NCI-H524 treated with DMSO at 0.1 percent for 48 hours (cell line): ENCODE results near the gene USP50.
"Not testable (repeated sequence)": the region's sequence is repeated elsewhere in the genome, so short reads cannot be mapped to it uniquely, and the experiment has no call there.

Source experiments
- DNase-seq: peaks from one replicate; lab custom pipeline; 2025; lab: John Stamatoyannopoulos, UW

The USP50 gene

DNA sequence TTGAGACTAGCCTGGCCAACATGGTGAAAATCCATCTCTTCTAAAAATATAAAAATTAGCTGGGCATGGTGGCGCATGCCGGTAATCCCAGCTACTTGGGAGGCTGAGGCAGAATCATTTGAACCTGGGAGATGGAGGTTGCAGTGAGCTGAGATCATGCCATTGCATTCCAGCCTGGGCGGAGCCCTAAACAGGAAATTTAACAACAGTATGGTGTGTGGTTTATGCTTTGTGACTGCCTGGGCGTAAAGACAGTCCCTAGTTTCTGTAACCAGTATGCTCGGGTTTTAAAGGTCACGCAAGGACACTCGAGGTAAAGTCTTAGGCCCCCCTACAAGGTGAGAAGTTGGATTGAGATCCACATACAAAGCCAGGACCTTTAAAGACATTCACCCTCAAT lies 43.3 kb downstream of the USP50 start:
- no peak for DNase-seq

DNA sequence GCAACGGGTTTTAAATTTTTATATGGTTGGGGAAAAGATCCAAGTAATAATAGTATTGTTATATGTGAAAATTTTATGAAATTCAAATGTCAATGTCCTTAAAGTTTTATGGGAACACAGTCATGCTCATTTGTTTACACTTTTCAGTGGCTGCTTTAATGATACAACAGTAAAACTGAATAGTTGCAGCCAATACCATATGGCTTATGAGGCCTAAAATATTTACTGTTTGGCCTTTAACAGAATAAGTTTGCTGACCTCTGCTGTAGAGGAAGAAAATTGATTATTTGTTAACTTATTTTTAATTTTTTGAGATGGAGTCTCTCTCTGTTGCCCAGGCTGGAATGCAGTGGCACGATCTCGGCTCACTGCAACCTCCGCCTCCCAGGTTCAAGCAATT lies 44.7 kb downstream of the USP50 start:
- no peak for DNase-seq

DNA sequence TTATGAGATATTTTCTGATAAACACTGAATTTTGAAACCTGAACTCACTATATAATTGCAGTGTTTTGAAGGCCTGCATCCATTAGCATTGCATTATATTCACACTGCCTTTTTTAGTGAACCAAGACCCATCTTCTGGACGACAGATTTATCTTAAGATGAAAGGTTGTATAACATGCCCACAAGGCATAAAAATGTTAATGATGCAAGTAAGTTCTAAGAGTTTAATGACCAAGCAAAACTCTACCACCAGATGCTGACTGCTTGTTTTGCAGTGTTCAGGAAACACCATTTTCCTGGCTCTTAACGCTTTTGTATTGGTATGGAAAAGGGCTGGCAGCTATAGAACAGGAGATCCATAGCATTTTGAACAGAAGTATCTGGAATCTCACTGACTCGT lies 46.1 kb downstream of the USP50 start:
- DNase-seq, result no peak

DNA sequence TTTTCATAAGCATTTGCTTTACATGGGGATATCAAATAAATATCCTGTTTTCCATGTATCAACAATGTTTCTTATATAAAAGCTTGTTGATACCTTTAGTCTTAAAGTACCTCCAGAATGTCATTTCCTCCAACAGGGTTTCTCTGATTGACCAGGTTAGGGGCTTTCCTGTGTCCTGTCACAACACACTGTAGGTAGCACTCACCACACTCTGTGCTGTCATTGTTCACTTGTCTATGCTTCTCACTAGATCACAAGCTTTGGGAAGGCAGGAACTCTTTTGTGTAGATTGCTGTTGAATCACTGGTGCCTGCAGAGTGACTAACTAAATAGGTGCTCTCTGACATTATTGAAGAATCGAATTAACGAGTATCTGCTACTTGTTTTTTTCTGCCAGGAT lies 49.8 kb downstream of the USP50 start:
- DNase-seq, result no peak

DNA sequence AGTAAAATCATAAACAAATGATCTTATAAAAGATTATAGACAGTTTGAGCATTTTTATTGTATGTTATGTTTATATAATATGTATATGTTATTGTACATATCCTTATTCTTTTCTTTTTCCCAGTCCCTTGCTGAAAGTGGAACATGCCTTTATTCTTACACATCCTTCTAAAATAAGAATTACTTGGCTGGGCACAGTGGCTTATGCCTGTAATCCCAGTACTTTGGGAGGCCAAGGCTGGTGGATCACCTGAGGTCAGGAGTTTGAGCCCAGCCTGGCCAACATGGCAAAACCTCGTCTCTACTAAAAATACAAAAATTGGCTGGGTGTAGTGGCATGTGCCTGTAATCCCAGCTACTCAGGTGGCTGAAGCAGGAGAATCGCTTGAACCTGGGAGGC lies 51.9 kb downstream of the USP50 start:
- not testable (repeated sequence) for DNase-seq

DNA sequence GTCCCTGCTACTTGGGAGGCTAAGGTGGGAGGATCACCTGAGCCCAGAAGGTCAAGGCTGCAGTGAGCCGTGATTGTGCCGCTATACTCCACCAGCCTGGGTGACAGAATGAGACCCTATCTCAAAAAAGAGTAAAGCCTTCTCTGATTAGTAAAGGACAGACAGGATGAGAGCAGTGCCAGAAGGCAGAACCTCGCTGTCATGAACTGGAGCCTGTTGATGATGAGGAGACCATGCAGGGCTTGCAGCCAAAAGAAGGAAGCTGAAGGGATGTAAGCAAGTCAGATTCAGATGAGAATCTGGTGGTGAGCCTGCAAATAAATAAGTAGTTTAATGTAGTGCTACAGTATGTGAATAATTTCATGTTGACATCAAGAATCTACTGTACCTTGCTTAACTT lies 52.8 kb downstream of the USP50 start:
- DNase-seq, result no peak

DNA sequence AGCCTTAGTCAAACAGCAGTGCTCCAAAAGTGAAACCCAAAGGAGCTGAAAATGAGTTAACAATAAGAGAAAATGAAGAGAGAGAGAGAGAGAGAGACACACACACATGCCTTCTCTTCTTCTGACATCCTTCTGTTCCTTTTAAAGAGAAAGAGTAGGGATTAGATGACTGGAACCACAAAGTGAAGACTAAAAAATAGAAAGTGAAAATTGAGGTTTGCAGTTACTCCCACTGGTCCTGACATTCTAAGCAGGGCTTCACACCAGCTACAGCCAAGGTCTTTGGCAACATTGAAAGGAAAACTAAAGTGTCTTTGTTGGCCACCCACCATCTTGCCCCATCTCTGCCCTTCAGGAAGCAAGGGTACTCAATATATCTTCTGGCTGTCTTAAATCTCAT lies 59.2 kb downstream of the USP50 start:
- DNase-seq, result no peak

DNA sequence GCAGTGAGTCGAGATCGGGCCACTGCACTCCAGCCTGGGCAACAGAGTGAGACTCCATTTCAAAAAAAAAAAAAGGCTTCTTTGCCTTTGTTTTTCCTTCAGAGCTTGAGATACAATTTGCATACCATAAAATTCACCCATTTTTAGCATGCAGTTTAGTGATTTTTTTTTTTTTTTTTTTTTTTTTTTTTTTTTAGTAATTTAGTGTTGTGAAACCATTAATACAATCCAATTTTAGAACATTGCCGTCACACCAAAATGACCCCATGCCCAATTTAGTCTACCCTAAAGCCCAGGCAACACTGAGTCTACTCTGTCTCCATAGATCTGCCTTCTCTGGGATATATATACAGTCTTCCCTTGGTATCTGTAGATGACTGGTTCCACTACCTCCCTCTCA lies 61.1 kb downstream of the USP50 start:
- DNase-seq, result no peak

DNA sequence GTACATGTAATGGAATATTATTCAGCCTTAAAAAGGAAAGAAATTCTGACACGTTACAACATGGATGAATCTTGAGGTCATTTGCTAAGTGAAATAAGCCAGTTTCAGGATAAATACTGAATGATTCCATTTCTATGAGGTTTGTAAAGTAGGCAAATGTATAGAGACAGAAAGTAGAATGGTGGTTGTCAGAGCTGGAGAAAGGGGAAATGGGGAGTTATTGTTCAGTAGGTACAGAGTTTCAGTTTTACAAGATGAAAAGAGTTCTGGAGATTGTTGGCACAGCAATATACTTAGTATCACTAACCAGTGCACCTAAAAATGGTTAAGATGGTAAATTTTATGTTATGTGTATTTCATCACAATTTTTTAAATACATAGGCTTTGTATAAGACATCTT lies 61.7 kb downstream of the USP50 start:
- no peak for DNase-seq

DNA sequence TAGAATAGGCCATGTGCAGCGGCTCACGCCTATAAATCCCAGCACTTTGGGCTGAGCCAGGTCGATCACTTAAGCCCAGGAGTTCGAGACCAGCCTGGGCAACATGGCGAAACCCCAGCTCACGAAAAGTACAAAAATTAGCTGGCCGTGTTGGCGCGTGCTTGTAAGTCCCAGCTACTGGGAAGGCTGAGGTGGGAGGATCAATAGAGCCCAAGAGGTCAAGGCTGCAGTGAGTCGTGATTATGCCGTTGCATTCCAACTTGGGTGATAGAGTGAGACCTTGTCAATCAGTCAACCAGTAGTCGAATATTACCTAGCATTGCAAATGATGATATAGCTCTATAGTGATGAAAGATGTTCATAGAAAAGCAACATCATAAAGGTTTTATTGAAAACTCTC lies 70.3 kb downstream of the USP50 start:
- no peak for DNase-seq

DNA sequence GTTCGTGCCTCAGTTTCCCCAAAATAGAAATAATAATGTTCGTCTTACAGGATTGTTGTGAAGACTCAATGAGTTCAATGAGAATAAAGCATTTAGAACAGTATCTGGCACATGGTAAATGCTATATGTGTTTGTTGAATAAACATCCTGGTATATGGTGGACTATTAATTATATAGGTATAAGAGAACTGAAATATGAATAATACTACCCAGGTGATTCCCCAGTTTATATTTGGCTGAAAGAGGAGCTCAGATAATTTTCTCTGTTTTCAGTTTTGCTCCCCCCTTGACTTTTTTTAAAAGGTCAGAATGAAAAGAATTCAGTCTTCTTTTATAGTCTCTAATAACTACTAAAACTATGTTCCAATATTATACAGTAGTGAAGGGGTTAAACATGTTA lies 75.4 kb downstream of the USP50 start:
- no peak for DNase-seq

DNA sequence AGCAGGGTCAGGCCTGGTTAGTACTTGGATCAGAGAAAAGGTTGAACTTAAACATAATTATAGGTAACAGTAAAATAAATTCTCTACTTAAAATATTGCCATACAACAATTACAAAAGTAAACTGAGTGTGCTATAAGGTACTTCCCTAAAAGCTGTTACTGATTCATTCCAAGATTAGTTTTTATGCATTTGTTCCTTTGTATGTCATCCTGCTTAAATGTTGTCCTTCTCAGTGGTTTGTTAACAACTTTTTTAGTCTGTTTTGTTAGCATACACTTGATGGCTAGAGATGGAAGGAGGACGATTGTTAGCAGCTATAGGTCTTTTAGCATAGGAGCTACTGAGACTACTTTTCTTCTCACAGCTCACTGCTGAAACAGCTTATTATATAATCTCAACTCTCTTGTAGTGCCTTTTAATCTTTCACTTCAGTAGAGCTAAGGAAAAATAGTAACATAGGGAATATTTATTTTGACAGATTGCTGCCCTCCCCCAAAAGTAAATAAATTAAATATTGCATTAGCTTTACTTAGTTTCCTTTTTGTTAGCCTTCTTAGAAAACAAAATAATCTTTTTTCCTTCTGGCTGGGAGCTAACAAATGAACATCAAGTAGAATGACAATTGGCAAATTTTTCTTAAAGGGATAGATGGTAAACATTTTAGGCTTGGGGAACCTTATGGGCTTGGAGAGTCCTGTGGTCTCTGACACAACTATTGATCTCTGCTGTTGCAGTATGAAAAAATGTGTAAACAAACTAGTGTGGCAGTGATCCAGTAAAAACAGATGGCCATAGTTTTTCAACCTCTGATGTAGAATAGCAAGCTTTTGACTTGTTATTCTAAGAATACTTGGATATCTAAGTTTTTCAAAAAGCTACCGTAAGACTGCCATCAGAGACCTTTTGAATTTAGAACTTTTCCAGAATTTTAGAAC lies 82.8 kb downstream of the USP50 start:
- DNase-seq, result no peak

DNA sequence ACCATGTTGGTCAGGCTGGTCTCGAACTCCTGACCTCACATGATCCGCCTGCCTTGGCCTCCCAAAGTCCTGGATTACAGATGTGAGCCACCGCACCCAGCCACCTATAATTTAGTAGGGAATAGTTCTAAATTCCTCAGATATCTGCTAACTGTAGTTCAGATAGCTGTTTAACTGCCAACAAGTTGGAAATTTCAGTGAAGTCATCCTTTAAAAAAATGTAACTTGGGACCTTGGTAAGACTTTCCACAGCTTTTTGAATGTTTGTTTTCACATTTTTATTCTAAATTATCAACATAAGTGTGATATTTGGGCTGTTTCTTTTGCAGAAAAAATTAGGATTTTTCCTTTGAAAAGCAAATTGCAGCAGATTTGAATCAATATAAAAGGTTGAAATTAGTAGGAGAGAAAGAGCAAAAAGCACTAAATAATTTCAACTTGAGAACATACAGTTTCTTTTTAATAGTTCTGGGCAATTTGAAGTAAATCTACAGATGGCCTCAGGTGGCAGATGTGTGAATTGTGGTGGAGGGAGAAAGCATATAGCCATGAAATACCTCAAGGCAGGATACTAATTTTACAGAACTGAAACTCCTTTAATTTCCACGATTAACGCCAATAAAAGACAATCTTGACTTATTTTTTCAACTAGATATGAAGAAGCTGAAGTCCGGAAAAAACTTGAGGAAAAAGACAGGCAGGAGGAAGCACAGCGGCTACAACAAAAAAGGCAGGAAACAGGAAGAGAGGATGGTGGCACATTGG lies 87.9 kb downstream of the USP50 start:
- no peak for DNase-seq

DNA sequence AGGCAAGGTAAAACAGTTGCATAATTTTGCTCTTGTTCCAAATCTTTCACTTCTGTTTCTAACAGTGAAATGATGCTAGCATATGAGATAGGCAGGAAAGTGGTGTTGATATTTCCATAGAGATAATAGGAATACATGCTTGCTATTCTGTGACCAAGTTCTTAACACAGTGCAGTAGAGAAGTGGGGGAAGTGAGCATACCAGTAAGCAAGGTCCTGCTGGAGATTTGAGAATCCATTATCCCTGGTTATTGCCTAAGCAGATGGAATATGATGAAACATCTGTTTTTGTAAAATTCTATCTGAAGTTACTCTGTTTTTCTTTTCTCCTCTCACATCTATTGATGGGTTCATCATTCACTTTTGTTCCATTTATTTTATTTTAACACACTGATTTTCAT lies 93.5 kb downstream of the USP50 start:
- no peak for DNase-seq
